Type B pancreatic cell (in vitro differentiated cells): Measurements from ENCODE around the gene CABP1. TPM values are rescaled to one million over a fixed set of nuclear protein-coding genes. Genes with fewer than 3 reads are reported as not detected.

Source experiments
- DNase-seq: peaks from one replicate; pipeline ENCODE4 v3.0.0; 2021; ENCODE audit warnings: mixed read lengths; ENCODE audit not compliant: unreplicated experiment; ENCODE audit errors: extremely low spot score
- H3K27ac Mint-ChIP-seq: 2 replicates; pipeline ENCODE4 v1.8.0; 2021; ENCODE audit warnings: mild to moderate bottlenecking, mixed read lengths
- H3K27me3 Mint-ChIP-seq: 2 replicates; pipeline ENCODE4 v1.8.0; 2021; ENCODE audit warnings: mixed read lengths
- H3K36me3 Mint-ChIP-seq: 2 replicates; pipeline ENCODE4 v1.8.0; 2021; ENCODE audit warnings: mixed read lengths
- H3K4me1 Mint-ChIP-seq: one replicate; pipeline ENCODE4 v1.8.0; 2021; ENCODE audit warnings: mixed read lengths; ENCODE audit not compliant: unreplicated experiment
- H3K4me3 Mint-ChIP-seq: 2 replicates; pipeline ENCODE4 v1.8.0; 2021; ENCODE audit warnings: mild to moderate bottlenecking, mixed read lengths
- H3K9me3 Mint-ChIP-seq: 2 replicates; pipeline ENCODE4 v1.8.0; 2021; ENCODE audit warnings: mixed read lengths
- total RNA-seq: library from RNA; stranded (reverse); gene quantifications from 2 replicates; pipeline ENCODE4 v1.2.1, GENCODE V29; 2021; ENCODE audit warnings: low replicate concordance
- TF ChIP-seq, protein P1 (sequence below): fragments of 200-600 bp; sonication (generic); conservative IDR thresholded peaks from 2 replicates; pipeline ENCODE4 v1.5.0; 2021; ENCODE audit warnings: antibody characterized with exemption, mild to moderate bottlenecking

CABP1 gene
- total RNA-seq, 1 donor from 2014 or later = 0.56 TPM

DNA sequence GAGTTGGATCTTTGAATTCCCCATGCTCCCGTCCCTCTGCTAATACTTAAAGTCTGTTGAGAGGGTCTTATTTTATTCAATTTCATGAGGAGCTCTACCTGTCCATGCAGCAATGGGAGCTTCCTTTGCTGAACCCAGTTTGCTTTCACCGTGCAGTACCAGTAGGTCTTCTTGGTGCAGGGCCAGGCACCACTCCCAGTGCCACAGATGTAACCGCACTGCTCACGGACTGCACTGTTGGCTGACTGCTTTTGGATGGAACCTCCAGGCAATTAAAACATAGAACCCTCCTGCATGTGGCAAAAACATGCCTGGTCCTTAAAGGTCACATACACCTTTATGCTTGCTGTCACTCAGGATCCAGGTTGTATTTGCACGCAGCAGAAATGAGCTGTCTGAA, 9.3 kb upstream of the CABP1 start:
- Mint-ChIP-seq H3K36me3 (no peaks in the 10 kb centered on the region), H3K4me3 (no peak overlapping the region), H3K4me1 (no peaks in the 10 kb centered on the region), H3K27me3 (peaks cover 34% of the 10 kb centered on the region), H3K9me3 (no peaks in the 10 kb centered on the region), H3K27ac (no peak overlapping the region)
- TF ChIP-seq, protein P1, sequence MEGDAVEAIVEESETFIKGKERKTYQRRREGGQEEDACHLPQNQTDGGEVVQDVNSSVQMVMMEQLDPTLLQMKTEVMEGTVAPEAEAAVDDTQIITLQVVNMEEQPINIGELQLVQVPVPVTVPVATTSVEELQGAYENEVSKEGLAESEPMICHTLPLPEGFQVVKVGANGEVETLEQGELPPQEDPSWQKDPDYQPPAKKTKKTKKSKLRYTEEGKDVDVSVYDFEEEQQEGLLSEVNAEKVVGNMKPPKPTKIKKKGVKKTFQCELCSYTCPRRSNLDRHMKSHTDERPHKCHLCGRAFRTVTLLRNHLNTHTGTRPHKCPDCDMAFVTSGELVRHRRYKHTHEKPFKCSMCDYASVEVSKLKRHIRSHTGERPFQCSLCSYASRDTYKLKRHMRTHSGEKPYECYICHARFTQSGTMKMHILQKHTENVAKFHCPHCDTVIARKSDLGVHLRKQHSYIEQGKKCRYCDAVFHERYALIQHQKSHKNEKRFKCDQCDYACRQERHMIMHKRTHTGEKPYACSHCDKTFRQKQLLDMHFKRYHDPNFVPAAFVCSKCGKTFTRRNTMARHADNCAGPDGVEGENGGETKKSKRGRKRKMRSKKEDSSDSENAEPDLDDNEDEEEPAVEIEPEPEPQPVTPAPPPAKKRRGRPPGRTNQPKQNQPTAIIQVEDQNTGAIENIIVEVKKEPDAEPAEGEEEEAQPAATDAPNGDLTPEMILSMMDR = no peak
- DNase-seq = no peak

DNA sequence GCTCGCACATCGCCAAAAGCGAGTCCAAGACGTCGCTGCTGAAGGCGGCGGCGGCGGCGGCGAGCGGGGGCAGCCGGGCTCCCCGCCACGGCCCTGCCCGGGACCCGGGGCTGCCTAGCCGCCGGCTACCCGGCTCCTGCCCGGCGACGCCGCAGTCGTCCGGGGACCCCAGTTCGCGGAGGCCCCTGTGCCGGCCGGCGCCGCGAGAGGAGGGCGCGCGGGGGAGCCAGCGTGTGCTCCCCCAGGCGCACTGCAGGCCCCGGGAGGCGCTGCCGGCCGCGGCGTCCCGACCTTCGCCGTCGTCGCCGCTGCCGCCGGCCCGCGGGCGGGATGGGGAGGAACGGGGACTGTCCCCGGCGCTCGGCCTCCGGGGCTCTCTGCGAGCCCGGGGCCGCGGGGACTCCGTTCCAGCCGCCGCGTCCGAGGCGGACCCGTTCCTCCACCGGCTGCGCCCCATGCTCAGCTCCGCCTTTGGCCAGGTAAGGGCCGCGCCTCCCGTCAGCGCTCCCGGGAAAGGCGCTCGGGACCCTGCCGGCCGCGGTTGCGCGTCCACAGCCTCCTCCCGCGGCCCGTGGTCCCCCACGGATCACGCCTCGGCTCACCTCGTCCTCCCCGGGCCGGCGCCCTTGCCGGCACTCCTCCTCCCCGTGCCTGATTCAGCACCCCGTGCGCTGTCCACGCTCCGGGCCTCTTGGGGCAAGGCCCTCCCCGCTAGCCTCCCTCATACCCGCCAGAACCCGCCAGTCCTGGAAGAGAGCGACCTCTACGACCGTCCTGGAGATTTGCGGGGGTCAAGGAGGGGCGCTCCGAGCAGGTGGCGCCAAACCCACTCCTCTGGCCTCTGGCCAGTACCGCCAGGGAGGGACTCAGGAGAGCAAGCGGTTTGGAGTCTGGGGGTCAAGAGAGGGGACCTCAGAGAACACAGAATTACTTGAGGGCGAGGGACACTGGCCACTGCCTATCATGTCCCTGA, 721 bp downstream of the CABP1 start:
- H3K27ac Mint-ChIP-seq = no peak overlapping the region
- no peaks in the 10 kb centered on the region for H3K9me3 Mint-ChIP-seq
- peak overlapping the region; percentile 82 for H3K4me3 Mint-ChIP-seq
- no peaks in the 10 kb centered on the region for H3K36me3 Mint-ChIP-seq
- H3K4me1 Mint-ChIP-seq = peaks cover 8% of the 10 kb centered on the region
- H3K27me3 Mint-ChIP-seq = peaks cover 79% of the 10 kb centered on the region
- peak; percentile 79 for DNase-seq
- TF ChIP-seq, protein P1 = no peak

DNA sequence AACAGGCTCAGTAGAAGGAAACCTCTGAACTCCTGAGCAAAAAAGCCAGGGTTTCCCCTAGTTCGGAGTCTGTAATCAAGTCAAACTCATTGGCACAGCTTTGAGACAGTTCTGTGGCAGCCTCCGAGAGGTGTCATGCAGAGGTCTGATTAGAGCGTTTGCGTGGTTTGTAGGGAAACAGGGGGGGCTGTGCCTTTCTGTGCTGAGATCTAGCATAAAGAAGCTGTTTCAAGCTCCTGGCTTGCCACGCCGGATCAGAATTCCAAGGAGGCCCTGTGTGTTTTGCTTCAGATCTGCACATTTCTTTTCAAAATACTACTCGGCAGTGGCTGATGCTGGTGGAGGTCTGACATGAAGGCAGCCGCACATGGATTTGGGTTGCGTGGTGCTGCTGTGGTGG, 1.7 kb downstream of the CABP1 start:
- TF ChIP-seq, protein P1 = no peak
- H3K27ac Mint-ChIP-seq = no peak overlapping the region
- peak overlapping the region; percentile 59 for H3K4me3 Mint-ChIP-seq
- H3K36me3 Mint-ChIP-seq = no peaks in the 10 kb centered on the region
- peaks cover 13% of the 10 kb centered on the region for H3K4me1 Mint-ChIP-seq
- H3K27me3 Mint-ChIP-seq = peaks cover 81% of the 10 kb centered on the region
- no peaks in the 10 kb centered on the region for H3K9me3 Mint-ChIP-seq
- DNase-seq = no peak

DNA sequence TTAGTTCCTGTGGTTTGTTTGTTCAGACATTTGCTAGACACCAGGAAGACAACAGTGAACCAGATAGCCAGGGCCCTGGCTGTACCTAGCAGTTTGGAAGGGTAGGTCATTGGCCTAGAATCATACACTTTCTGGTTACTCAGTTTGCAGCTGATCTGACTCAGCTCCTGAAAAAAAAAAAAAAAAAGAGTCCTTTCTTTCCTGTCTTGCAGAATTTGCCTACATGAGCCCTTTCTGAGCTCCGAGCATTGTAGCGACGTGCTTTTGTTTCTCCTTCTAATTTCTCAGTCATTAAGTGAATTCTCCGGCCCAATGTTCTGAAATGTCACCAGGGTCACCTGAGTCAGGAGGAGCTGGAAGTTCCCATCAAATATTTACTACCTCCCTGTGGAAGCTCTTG, 2.4 kb downstream of the CABP1 start:
- Mint-ChIP-seq H3K36me3 (no peaks in the 10 kb centered on the region), H3K27ac (no peak overlapping the region), H3K27me3 (peaks cover 76% of the 10 kb centered on the region), H3K4me3 (peak overlapping the region; percentile 59), H3K4me1 (peaks cover 14% of the 10 kb centered on the region), H3K9me3 (no peaks in the 10 kb centered on the region)
- TF ChIP-seq, protein P1 = no peak
- no peak for DNase-seq

DNA sequence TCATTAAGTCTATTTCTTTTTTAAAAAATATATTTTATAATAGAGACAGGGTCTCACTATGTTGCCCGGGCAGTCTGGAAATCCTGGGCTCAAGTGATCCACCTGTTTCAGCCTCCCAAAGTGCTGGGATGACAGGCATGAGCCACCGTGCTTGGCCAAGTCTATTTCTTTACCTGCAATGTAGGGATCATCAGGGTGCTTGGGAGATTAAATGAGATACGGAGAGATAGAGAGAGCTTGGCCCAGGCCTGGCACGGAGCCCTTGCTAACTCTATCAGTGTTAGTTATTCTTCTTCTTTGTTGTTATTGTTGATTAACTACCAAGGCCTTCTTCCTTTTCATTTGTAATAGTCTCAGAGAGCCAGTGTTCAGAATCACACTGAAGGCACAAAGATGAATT, 3.1 kb downstream of the CABP1 start:
- H3K9me3 Mint-ChIP-seq = no peaks in the 10 kb centered on the region
- no peak for DNase-seq
- peaks cover 76% of the 10 kb centered on the region for H3K27me3 Mint-ChIP-seq
- peaks cover 18% of the 10 kb centered on the region for H3K4me1 Mint-ChIP-seq
- no peak overlapping the region for H3K27ac Mint-ChIP-seq
- H3K4me3 Mint-ChIP-seq = no peak overlapping the region
- H3K36me3 Mint-ChIP-seq = no peaks in the 10 kb centered on the region
- TF ChIP-seq, protein P1 = no peak
